BJ (cell line): ENCODE results near the gene GPC4. TPM values are rescaled to one million over a fixed set of nuclear protein-coding genes. Genes with fewer than 3 reads are reported as not detected.

Source experiments
- CTCF ChIA-PET: fragments of 350-600 bp; formaldehyde crosslinking; extraction: SDS; loops from one replicate; lab custom pipeline; 2021; ENCODE audit warnings: antibody characterized with exemption, inconsistent platforms; lab: Yijun Ruan, JAX
- POLR2A ChIA-PET: fragments of 300-600 bp; sonication (Branson Sonifier 250); formaldehyde crosslinking; extraction: SDS; loops from one replicate; lab custom pipeline; 2021; ENCODE audit warnings: antibody characterized with exemption; lab: Charles Lee
- DNase-seq: peaks from one replicate; pipeline ENCODE4 v3.0.0-alpha.2; 2011; ENCODE audit warnings: low read depth
- H3K27me3 ChIP-seq: 2 replicates; pipeline ENCODE4 v1.6.0; 2011; ENCODE audit warnings: low read length; ENCODE audit not compliant: control insufficient read depth, insufficient read depth
- H3K36me3 ChIP-seq: 2 replicates; pipeline ENCODE4 v1.5.1; 2011; ENCODE audit warnings: low read length; ENCODE audit not compliant: control insufficient read depth, insufficient read depth
- H3K4me3 ChIP-seq: 2 replicates; pipeline ENCODE4 v1.5.1; 2011; ENCODE audit warnings: low read depth, mild to moderate bottlenecking, control low read depth, low read length
- CTCF ChIP-seq: IDR thresholded peaks from 2 replicates; pipeline ENCODE4 v1.5.1; 2011; ENCODE audit warnings: low read depth, mild to moderate bottlenecking, control low read depth, inconsistent platforms, low read length, moderate library complexity; ENCODE audit not compliant: insufficient read depth
- polyA plus RNA-seq: library from polyadenylated mRNA; depleted of rRNA; stranded (reverse); fragments of >200 nt; gene quantifications from 2 replicates; pipeline ENCODE4 v1.2.3, GENCODE V29; 2011; rRNA removed

Gene GPC4
- polyA plus RNA-seq, 1 experiment, result 0.26 TPM

- Histone ChIP-seq H3K36me3 (no peaks in the 10 kb centered on the region), H3K27me3 (no peaks in the 10 kb centered on the region), H3K4me3 (no peak overlapping the region)
- POLR2A ChIA-PET, result no interaction called here
- peak; percentile 5 for DNase-seq
- no peak for TF ChIP-seq CTCF
- CTCF ChIA-PET, result no interaction called here
Measured at GRCh38 chrX:133258481-133258880, 156.8 kb downstream of the GPC4 start.

- POLR2A ChIA-PET, result interaction anchor here (0.6 kb wide), 1 partner anchor 1238 kb away, joined by 4 read pairs; no protein-coding TSS in a partner anchor
Measured at GRCh38 chrX:133254666-133255065, 160.6 kb downstream of the GPC4 start.

GRCh38 chrX:133251204-133251603, 164.1 kb downstream of the GPC4 start:
- DNase-seq, result no peak
- Histone ChIP-seq H3K36me3 (no peaks in the 10 kb centered on the region), H3K4me3 (no peak overlapping the region), H3K27me3 (no peaks in the 10 kb centered on the region)
- POLR2A ChIA-PET, result no interaction called here
- TF ChIP-seq CTCF, result no peak
- CTCF ChIA-PET, result interaction anchor here (0.9 kb wide), 1 partner anchor 419 kb away, joined by 3 read pairs; no protein-coding TSS in a partner anchor

More at GRCh38 chrX:133254666-133255065, 160.6 kb downstream of the GPC4 start:
- no peak for DNase-seq
- H3K27me3 ChIP-seq, result no peaks in the 10 kb centered on the region
- no peak overlapping the region for H3K4me3 ChIP-seq
- no peak for TF ChIP-seq CTCF
- no peaks in the 10 kb centered on the region for H3K36me3 ChIP-seq
- CTCF ChIA-PET, result no interaction called here

GRCh38 chrX:133250184-133251100, 164.8 kb downstream of the GPC4 start:
- TF ChIP-seq CTCF, result no peak
- ChIA-PET CTCF (no interaction called here), POLR2A (no interaction called here)
- no peaks in the 10 kb centered on the region for H3K36me3 ChIP-seq
- no peak overlapping the region for H3K4me3 ChIP-seq
- no peak for DNase-seq
- H3K27me3 ChIP-seq, result no peaks in the 10 kb centered on the region

Other genes starting within 250 kb of the GPC4 start
- gene TFDP3, start 197.1 kb downstream of the GPC4 start, polyA plus RNA-seq, result not detected in 2 replicates